ENCODE data around the gene STX12. TPM values are rescaled to one million over a fixed set of nuclear protein-coding genes. Genes with fewer than 3 reads are reported as not detected.

STX12 gene
- total RNA-seq (2022; extraction: Qiagen RNA extraction; ENCODE audit: low read depth), result 8.4 to 9.5 TPM (median 8.6 TPM) in 5 replicates

DNA sequence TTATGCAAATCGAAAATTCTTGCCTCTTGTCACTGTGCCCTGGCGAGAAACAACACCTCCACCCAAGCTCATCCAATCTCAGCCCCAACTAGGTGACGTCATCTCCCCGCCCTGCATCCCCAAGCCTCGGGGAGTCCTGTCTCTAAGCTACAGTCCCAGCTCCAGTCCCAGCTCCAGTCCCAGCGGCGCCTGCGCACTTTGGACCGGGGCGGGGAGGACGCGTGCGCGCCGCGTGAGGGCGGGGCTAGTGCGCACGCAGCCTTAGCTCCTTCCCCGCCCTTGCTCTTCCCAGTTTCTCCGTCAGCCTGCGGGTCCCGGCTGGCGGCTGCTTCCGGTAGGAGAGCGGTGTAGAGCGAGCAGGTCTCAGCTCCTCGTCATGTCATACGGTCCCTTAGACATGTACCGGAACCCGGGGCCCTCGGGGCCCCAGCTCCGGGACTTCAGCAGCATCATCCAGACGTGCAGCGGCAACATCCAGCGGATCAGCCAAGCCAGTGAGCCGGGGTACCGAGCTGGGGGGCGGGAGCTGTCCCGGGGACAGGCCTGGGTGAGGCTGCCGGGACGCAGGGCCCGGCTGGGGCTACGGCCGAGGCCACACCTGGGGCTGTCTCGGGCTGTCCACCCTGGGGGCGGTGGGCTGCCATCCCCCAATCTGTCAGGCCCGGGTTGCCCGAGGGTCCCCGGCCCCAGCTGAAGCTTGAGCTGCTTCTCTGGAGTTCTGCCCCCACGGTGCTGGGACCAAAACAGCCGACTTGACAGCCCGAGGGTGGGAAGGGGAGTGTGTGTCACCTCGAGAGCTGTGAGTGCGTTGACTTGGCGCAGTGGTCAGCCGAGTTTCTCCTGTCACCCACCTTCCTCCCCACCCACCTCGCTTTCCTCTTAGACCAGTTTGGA, at the start of gene STX12:
Gene STX12 (plus strand): TSS at position 288 of the 894 bp plus-strand sequence. CDS start 89 bp downstream, at position 377.

DNA sequence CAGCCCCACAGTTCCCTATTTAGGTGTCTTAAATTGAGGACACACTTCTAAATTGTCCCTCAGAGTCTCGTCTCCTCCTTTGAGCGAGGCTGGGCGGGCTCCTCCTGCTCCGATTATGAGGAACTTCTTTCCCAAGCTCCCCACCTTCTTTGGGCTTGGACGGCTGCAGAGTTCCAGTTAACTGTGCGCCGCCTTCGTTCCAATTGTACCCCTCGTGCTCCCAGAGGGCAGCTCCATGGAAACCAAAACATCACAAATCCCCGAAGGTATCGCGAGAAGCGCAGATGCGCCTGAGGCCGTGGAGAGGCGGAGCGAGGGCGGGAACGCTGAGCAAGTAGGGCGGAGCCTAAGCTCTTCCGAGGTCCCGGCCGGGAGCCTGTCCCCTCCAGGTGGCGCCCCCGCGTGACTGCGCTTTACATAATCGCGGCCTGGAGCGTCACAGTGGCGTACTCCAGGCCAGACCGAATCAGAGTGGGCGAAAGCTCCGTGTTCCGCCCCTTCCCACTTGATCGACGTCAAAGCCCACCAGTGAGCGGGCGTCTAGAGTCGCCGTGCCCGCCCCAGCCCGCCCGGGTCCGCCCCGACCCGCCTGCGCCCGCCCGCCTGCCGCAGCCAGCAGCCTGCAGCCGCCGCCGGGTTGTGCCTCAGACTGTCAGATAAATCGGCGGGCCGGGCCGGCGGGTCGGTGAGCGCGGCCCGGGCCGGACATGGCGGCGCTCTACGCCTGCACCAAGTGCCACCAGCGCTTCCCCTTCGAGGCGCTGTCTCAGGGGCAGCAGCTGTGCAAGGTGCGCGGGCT, 47.4 kb upstream of the STX12 start, which contains the start of gene FAM76A:
Gene FAM76A (plus strand): TSS at position 588 of the 799 bp plus-strand sequence. CDS start 120 bp downstream, at position 708.

DNA sequence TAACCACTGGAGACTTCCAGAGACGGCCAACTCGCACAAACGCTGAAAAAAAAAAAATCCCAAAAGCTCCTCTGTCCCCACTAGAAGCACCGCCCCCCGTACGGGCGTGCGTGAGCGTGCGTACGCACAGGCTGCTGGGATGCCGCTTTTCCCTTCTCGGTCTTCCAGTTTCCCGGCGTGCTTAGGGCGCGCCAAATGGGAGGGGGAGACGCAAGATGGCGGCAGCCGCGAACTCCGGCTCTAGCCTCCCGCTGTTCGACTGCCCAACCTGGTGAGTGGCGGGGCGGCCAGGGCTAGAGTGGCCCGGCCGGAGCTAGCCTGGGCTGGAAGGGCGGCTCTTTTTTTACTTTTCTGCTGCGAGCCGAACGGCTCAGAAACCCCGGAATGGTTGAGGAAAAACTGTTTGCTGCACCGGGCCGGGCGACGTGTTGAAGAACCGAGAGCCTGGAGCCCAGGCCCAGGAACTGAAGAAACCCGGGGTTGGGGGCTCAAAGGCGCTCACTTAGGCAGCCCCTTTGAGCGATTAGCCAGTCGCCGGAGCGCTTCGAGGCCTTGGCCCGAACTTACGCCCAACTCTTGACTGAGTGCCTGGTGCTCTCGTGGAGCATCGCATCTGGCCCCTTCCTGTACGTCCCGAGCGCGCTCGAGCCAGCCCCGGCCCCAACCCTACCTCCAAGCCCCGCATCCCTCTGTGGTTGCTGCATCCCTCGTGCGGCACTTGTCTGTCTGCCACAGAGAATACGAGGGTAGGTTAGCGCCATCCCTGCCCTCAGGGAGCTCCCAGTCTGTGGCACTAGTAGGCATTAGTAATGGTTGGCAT, 57.8 kb downstream of the STX12 start, which contains the start of gene PPP1R8:
Gene PPP1R8 (plus strand): TSS at position 162 of the 820 bp plus-strand sequence. CDS start 54 bp downstream, at position 216.

DNA sequence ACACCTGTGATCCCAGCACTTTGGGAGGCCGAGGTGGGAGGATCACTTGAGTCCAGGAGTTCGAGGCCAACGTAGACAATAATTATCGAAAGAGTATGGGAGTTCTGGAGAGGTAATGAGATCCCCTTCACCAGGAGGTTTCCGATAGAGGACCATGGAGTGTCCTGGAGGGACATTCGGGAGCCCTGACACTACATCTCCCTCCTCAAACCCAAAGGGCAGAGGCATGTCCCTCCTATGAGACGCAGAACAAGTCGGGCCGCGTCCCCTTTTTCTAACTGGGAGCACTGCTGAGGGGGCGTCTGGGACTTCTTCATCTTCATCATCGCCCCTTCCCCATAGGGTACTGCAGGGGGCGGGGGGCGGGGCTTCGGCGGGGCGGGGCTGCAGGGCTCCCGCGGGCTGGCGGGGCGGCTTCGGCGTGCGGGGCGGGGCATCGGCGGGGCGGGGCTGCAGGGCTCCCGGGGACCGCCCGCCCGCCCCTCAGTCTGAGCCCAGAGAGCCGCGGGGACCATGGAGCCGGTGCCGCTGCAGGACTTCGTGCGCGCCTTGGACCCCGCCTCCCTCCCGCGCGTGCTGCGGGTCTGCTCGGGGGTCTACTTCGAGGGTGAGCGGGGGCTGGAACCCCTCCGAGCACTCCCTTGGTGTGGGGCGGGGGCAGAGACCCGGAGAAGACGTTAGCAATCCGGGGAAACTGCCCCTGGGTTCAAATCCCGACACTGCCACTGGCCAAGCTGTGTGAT, 99.2 kb downstream of the STX12 start, which contains the start of gene THEMIS2:
Gene THEMIS2 (plus strand): TSS at position 486 of the 743 bp plus-strand sequence. CDS start 28 bp downstream, at position 514.

Other genes with a start within 250 kb of the STX12 start
- 11.2 to 20.0 TPM (median 19.3 TPM) in 5 replicates for gene AHDC1, start 169.1 kb upstream of the STX12 start, total RNA-seq (2022; extraction: Qiagen RNA extraction; ENCODE audit: low read depth)
- gene FGR, start 138.0 kb upstream of the STX12 start, total RNA-seq (2022; extraction: Qiagen RNA extraction; ENCODE audit: low read depth), result 0.06 to 0.09 TPM in 2 of 5 replicates, not detected in the others
- 10.4 to 16.5 TPM (median 14.8 TPM) in 5 replicates for gene IFI6, start 101.0 kb upstream of the STX12 start, total RNA-seq (2022; extraction: Qiagen RNA extraction; ENCODE audit: low read depth)
- 4.4 to 5.7 TPM (median 4.9 TPM) in 5 replicates for gene FAM76A, start 47.3 kb upstream of the STX12 start, total RNA-seq (2022; extraction: Qiagen RNA extraction; ENCODE audit: low read depth)
- 36.4 to 41.1 TPM (median 37.6 TPM) in 5 replicates for gene PPP1R8, start 57.6 kb downstream of the STX12 start, total RNA-seq (2022; extraction: Qiagen RNA extraction; ENCODE audit: low read depth)
- 0.60 to 1.2 TPM (median 0.67 TPM) in 5 replicates for gene THEMIS2, start 99.3 kb downstream of the STX12 start, total RNA-seq (2022; extraction: Qiagen RNA extraction; ENCODE audit: low read depth)
- 35.9 to 41.6 TPM (median 38.8 TPM) in 5 replicates for gene RPA2, start 141.4 kb downstream of the STX12 start, total RNA-seq (2022; extraction: Qiagen RNA extraction; ENCODE audit: low read depth)
- 1.2 to 1.5 TPM (median 1.3 TPM) in 5 replicates for gene SMPDL3B, start 161.8 kb downstream of the STX12 start, total RNA-seq (2022; extraction: Qiagen RNA extraction; ENCODE audit: low read depth)
- gene XKR8, start 186.8 kb downstream of the STX12 start, total RNA-seq (2022; extraction: Qiagen RNA extraction; ENCODE audit: low read depth), result 4.0 to 7.0 TPM (median 6.2 TPM) in 5 replicates

All from A549 treated with RU486 at 1 μM for 4 hours (cell line).